A673 (cell line): ENCODE results near the gene CNOT4. TPM values are rescaled to one million over a fixed set of nuclear protein-coding genes. Genes with fewer than 3 reads are reported as not detected.

Experiments
- BruUV-seq: library from RNA; stranded (reverse); fragments of 400-500 nt; replicated peaks from 2 replicates; lab custom pipeline; 2021; lab: Mats Ljungman, UMichigan
- CTCF ChIA-PET: fragments of 300-600 bp; sonication (Branson Sonifier 250); formaldehyde crosslinking; loops from one replicate; lab custom pipeline; 2022; ENCODE audit warnings: antibody characterized with exemption; lab: Charles Lee
- POLR2A ChIA-PET: fragments of 300-600 bp; sonication (Branson Sonifier 250); formaldehyde crosslinking; loops from one replicate; lab custom pipeline; 2022; ENCODE audit warnings: antibody characterized with exemption; ENCODE audit not compliant: low non-redundant PET; lab: Charles Lee
- DNase-seq: peaks from one replicate; pipeline ENCODE4 v3.0.0-alpha.2; 2015; ENCODE audit warnings: low spot score
- H3K27ac ChIP-seq: fragments of 200-600 bp; sonication (generic); 2 replicates; pipeline ENCODE4 v1.5.1; 2016; ENCODE audit warnings: mixed run types, low read depth, mild to moderate bottlenecking, mixed read lengths, antibody characterized with exemption, low read length; ENCODE audit not compliant: poor library complexity, severe bottlenecking
- H3K27me3 ChIP-seq: fragments of 200-600 bp; sonication (generic); replicated peaks from 2 replicates; pipeline ENCODE4 v1.6.1; 2017; ENCODE audit warnings: mixed run types, low read depth, mild to moderate bottlenecking, mixed read lengths, antibody characterized with exemption, low read length; ENCODE audit not compliant: insufficient read depth, poor library complexity
- H3K36me3 ChIP-seq: fragments of 200-600 bp; sonication (generic); 2 replicates; pipeline ENCODE4 v1.6.1; 2016; ENCODE audit warnings: mixed run types, mild to moderate bottlenecking, mixed read lengths, antibody characterized with exemption, low read length; ENCODE audit not compliant: insufficient read depth, poor library complexity, severe bottlenecking
- H3K4me1 ChIP-seq: fragments of 200-600 bp; sonication (generic); 2 replicates; pipeline ENCODE4 v1.6.1; 2017; ENCODE audit warnings: mixed run types, mild to moderate bottlenecking, mixed read lengths, antibody characterized with exemption, low read length; ENCODE audit not compliant: insufficient read depth, poor library complexity, severe bottlenecking
- H3K4me3 ChIP-seq: fragments of 200-600 bp; sonication (generic); 2 replicates; pipeline ENCODE4 v1.5.1; 2016; ENCODE audit warnings: low read depth, mixed run types, mild to moderate bottlenecking, mixed read lengths, low read length; ENCODE audit not compliant: poor library complexity, severe bottlenecking
- H3K9me3 ChIP-seq: fragments of 200-600 bp; sonication (generic); 2 replicates; pipeline ENCODE4 v1.6.1; 2016; ENCODE audit warnings: mixed run types, low read depth, mild to moderate bottlenecking, mixed read lengths, antibody characterized with exemption, low read length; ENCODE audit not compliant: poor library complexity, severe bottlenecking
- EZH2 ChIP-seq: fragments of 200-600 bp; sonication (generic); IDR thresholded peaks from 2 replicates; pipeline ENCODE4 v1.6.1; 2017; ENCODE audit warnings: borderline replicate concordance, low read depth, mild to moderate bottlenecking, mixed read lengths, antibody characterized with exemption, low read length; ENCODE audit not compliant: poor library complexity, severe bottlenecking
- intact Hi-C: fragments of 100-400 bp; cut with micrococcal nuclease; formaldehyde crosslinking; loops from one replicate; pipeline ENCODE4 v1.10.0; 2022; ENCODE audit not compliant: unreplicated experiment
- total RNA-seq: library from RNA; stranded (reverse); gene quantifications from 2 replicates; pipeline ENCODE4 v1.2.3, GENCODE V29; 2021
- TF ChIP-seq, protein P1 (sequence below): fragments of 300-800, 200-600 bp; sonication (generic); conservative IDR thresholded peaks from 2 replicates; pipeline ENCODE4 v1.5.1; 2017; ENCODE audit warnings: low read depth, mild to moderate bottlenecking, antibody characterized with exemption, low read length, moderate library complexity, mixed read lengths

The CNOT4 gene
- total RNA-seq, 1 experiment from 2014 or later: 24.1 TPM

DNA sequence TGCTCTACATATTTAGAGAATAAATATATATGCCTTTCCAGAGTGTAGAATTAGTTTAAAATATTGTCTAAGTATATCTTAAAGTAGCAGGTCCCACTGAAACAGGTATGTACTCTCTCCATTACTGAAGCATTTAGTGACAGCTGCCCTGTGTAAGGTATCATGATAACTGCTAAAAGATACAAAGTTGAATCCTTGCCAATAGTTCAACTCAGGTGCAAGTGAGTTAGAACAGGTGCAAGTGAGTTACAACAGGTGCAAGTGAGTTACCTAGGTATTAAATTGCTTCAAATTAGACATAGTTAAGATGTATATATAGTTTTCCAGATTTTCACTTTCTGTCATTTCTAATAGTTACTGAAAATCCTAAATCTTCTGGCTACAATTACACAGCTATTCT, 119.1 kb downstream of the CNOT4 start:
- POLR2A ChIA-PET: no interaction called here

DNA sequence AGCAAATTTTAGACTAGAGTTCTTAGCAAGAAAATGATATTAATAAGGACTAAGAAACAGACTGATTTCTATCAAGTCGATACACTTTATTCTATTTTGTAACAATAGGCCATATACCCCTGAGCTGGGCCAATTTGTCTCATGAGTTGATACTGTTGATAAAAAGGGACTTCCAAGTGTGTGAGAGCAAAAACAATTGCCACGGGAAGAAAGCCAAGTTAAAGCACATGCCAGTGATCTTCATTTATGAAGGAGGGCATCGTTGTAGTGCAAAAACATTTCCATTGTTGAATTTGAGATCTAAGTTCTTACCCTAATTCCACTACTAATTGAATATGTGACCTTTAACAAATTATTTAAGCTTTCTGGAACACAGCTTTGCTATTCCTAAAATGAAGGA, 119.9 kb downstream of the CNOT4 start:
- intact Hi-C loops: no loop called here
- ChIA-PET POLR2A (no interaction called here), CTCF (no interaction called here)
- peaks cover 11% of the 10 kb centered on the region for H3K36me3 ChIP-seq
- BruUV-seq: no TSS peak
- no peak overlapping the region for H3K4me3 ChIP-seq
- no peak for TF ChIP-seq EZH2
- TF ChIP-seq, protein P1, sequence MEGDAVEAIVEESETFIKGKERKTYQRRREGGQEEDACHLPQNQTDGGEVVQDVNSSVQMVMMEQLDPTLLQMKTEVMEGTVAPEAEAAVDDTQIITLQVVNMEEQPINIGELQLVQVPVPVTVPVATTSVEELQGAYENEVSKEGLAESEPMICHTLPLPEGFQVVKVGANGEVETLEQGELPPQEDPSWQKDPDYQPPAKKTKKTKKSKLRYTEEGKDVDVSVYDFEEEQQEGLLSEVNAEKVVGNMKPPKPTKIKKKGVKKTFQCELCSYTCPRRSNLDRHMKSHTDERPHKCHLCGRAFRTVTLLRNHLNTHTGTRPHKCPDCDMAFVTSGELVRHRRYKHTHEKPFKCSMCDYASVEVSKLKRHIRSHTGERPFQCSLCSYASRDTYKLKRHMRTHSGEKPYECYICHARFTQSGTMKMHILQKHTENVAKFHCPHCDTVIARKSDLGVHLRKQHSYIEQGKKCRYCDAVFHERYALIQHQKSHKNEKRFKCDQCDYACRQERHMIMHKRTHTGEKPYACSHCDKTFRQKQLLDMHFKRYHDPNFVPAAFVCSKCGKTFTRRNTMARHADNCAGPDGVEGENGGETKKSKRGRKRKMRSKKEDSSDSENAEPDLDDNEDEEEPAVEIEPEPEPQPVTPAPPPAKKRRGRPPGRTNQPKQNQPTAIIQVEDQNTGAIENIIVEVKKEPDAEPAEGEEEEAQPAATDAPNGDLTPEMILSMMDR: no peak
- H3K9me3 ChIP-seq: no peaks in the 10 kb centered on the region
- no peak for DNase-seq
- H3K27me3 ChIP-seq: no peaks in the 10 kb centered on the region
- H3K4me1 ChIP-seq: peaks cover 9% of the 10 kb centered on the region
- no peak overlapping the region for H3K27ac ChIP-seq

More for the DNA sequence above, 119.1 kb downstream of the CNOT4 start:
- no TSS peak for BruUV-seq
- TF ChIP-seq, protein P1: no peak
- TF ChIP-seq EZH2: no peak
- no peak overlapping the region for H3K4me3 ChIP-seq
- CTCF ChIA-PET: no interaction called here
- no peak for DNase-seq
- intact Hi-C loops: no loop called here
- peaks cover 11% of the 10 kb centered on the region for H3K36me3 ChIP-seq
- no peak overlapping the region for H3K27ac ChIP-seq
- H3K4me1 ChIP-seq: peaks cover 9% of the 10 kb centered on the region
- H3K27me3 ChIP-seq: no peaks in the 10 kb centered on the region
- no peaks in the 10 kb centered on the region for H3K9me3 ChIP-seq

DNA sequence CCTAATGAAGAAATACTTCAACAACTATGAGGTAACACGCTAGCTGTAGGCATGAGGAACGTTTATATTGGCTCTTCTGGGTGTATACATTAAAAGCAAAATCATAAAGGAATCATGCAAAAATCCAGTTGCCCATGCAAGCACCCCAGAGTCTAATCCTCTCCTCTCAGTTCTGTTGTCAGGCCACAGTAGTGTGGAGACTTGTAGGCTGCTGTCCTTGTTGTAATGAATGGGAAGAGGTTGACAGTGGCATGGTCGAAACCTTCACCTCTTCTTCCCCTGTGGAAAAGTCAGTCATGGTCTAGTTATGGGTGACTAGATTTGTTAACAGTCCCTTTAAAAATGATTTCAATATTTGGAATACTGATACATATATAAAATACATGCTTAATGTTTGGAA, 121.3 kb downstream of the CNOT4 start:
- no peak for TF ChIP-seq EZH2
- CTCF ChIA-PET: no interaction called here

DNA sequence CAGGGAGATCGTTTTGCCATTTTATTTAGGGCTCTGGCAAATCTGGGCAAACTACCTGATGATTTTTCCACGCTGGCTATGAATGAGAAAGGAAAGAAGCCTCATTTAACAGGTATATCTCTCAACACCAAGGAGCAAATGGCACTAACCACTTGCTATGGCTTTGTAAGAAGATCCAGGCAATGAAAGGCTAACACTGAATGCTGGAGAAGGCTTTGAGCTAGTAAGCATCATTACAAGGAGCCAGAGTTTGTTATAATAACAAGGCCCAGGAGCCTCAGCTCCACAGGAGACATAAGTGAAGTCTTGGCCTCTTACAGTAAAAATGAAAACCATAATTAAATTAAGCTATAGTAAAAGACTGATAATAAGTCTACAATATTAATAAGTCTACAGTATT, 123.1 kb downstream of the CNOT4 start:
- no peak for DNase-seq
- BruUV-seq: no TSS peak
- no peak overlapping the region for H3K27ac ChIP-seq
- no peaks in the 10 kb centered on the region for H3K9me3 ChIP-seq
- intact Hi-C loops: no loop called here
- no peak overlapping the region for H3K4me3 ChIP-seq
- no peaks in the 10 kb centered on the region for H3K36me3 ChIP-seq
- CTCF ChIA-PET: no interaction called here
- peaks cover 9% of the 10 kb centered on the region for H3K4me1 ChIP-seq
- POLR2A ChIA-PET: no interaction called here
- no peak for TF ChIP-seq EZH2
- TF ChIP-seq, protein P1: no peak
- no peaks in the 10 kb centered on the region for H3K27me3 ChIP-seq

More for the DNA sequence above, 121.3 kb downstream of the CNOT4 start:
- DNase-seq: no peak
- BruUV-seq: no TSS peak
- Histone ChIP-seq H3K4me3 (no peak overlapping the region), H3K27me3 (no peaks in the 10 kb centered on the region), H3K27ac (no peak overlapping the region), H3K36me3 (peaks cover 3% of the 10 kb centered on the region), H3K4me1 (peaks cover 9% of the 10 kb centered on the region), H3K9me3 (no peaks in the 10 kb centered on the region)
- intact Hi-C loops: no loop called here
- POLR2A ChIA-PET: no interaction called here
